GM11168 (cell line): ENCODE results near the gene CLCA1.
"Not testable (repeated sequence)": the region's sequence is repeated elsewhere in the genome, so short reads cannot be mapped to it uniquely, and the experiment has no call there.

Experiments
- in situ Hi-C: fragments of 300-500 bp; cut with MboI; formaldehyde crosslinking; loops from one replicate; pipeline ENCODE4 v1.12.0; 2022; ENCODE audit warnings: low sequenced_read_pairs; ENCODE audit not compliant: unreplicated experiment

CLCA1 gene

GRCh38 chr1:86461482-86461881, 7.2 kb upstream of the CLCA1 start:
- in situ Hi-C loops: no loop called here

- in situ Hi-C loops: no loop called here
These were observed 3.9 kb upstream of the CLCA1 start for GRCh38 chr1:86464819-86465218.

DNA sequence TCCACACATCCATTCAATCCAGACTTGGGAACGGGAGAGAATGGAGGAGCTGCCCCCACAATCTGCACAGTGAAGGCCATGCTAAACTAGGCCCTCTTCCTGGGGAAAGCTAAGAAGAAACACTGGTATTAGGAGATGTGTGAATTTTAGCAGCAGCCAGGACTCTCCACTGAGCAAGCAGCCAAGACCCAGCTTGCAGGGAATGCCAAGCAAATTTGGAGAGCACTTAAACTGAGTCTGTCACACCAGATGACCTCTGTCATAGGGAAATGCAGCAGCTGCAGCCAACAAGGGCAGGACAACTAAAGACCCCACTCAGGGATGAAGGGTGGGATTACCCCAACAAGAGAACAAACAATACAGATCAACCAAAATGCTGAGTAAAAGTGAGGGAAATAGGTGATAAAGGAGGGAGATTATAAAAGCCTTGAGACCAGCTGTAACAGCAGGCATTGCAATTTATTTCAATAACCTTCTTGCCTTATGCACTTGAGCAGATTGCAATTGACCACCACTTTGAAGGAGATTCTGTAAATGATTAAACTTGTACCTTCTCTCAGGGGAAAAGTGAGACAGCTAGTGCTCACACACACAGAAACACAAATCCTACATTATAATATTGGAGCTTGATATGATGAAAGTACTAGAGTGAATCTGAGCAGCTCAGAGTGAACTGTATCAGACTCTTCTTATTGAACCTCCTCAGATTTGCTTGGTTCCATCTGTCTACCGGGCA, 2.5 kb upstream of the CLCA1 start:
- in situ Hi-C loops: no loop called here

DNA sequence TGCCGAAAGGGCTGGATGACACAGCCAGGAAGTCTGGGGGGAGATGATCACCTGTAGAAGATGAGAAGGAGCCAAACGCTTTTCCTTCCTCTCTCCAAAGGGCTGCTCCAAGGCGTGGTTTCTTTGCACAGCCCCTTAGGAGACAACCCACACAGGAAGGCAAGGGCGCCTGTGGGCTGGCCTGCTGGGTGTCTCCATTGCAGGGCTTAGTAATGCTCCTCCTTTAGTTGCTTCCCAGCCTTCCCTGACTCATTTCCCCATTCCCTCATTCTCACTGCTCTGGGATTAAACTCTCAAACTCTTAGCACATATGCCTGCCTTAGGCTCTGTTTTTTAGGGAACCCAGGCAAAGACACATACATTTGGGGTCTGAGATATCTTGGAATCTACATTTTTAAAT, 1.7 kb upstream of the CLCA1 start:
- in situ Hi-C loops: no loop called here

DNA sequence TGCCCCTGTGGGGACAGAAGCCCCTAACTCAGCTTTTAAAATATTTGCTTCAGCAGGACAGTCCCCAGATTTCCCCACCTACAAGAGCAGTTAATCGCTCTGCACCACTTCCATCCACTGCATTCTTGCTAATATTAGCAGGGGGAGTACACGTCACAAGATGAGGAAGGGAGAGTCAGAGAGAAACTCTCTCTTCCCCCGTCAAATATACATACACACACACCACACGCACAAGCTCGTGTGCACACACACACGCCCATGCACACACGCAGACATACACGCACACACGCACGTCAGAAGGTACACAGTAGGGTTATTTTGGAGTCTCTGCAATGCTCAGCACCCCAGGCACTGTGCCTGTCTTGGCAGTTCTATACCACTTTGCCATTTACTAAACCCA, 2.1 kb downstream of the CLCA1 start:
- in situ Hi-C loops: no loop called here

- in situ Hi-C loops: no loop called here
These were observed 2.6 kb downstream of the CLCA1 start for GRCh38 chr1:86471291-86471690.

GRCh38 chr1:86472152-86472551, 3.4 kb downstream of the CLCA1 start:
- in situ Hi-C loops: no loop called here

DNA sequence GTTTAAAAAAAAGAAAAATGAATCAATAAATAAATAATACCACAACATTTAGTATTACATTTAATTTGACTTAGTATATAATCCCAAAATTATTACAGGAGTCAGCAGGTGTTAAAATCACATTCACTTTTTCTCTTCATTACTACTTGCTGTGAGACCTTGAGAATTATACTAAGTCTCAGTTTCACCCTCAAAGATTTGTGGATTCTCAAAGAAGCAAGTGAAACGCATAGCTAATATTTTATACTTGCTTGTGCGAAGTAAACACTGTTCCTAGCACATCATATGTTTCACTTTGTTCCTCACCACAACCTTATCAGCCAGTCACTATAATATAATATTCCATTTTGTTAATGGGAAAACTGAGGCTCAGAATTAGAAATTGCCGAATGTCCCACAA, 4.0 kb downstream of the CLCA1 start:
- in situ Hi-C loops: no loop called here

DNA sequence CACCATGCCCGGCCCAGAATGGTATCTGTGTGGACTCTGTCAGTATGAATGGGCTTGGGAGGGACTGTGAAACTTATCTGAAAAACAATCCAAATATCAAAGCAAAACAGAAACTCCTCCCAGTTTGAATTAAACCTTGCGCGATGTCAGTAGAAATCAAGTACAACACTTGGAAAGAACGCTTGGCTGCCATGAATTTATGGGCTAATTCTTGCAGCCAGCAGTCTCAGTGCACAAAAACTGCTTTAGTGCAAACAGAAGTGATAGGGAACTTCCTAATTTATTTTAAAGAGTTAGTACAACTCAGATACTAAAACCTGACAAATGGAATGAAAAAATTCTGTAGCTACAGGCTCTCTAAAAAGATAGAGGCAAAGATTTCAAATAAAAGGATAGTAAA, 8.5 kb downstream of the CLCA1 start:
- in situ Hi-C loops: no loop called here

GRCh38 chr1:86477682-86478081, 9.0 kb downstream of the CLCA1 start:
- in situ Hi-C loops: no loop called here

DNA sequence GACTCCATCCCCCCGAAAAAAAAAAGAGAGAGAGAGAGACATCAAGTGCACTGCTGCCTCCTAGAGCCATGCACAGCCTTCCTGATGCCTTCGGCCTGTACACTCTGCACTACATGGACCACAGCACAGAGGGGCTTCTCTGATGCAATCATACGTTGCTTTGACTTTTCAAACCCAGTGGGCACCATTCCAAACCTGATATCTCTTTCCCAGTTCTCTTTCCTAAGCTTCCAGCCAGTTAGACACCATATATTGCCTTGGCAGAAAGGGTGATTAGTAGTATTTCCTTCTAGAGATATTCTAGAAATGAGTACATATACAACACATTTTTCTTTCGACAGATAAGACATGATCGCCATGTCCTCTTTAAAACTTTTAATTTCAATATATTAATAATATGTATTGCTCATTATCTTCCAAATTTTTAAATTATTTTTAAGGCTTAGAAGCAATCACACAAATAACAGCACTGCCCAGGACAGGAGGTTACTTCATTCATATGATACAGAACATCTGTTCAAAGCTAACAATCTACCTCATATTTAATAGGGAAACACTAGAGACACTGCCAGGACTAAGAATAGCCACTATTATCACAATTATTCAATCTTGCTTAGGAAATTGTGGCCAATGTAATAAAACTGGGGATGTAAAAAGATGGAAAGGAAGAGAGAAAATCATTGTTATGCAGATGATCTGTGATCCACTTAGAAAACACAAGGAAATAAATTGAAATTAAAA, 9.9 kb downstream of the CLCA1 start:
- in situ Hi-C loops: no loop called here

DNA sequence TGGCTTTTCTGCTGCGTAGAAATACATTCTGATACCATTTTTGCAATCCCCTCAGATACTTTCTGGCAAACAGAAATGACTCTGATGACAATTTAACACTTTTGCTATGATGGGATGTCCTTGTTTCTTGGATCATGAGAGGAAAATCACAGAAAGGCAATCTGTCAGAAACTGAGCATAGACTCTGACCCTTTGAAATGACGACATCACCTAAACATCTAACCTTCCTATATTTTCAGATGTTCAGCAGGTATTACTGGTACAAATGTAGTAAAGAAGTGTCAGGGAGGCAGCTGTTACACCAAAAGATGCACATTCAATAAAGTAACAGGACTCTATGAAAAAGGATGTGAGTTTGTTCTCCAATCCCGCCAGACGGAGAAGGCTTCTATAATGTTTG, 13.2 kb downstream of the CLCA1 start:
- in situ Hi-C loops: no loop called here

DNA sequence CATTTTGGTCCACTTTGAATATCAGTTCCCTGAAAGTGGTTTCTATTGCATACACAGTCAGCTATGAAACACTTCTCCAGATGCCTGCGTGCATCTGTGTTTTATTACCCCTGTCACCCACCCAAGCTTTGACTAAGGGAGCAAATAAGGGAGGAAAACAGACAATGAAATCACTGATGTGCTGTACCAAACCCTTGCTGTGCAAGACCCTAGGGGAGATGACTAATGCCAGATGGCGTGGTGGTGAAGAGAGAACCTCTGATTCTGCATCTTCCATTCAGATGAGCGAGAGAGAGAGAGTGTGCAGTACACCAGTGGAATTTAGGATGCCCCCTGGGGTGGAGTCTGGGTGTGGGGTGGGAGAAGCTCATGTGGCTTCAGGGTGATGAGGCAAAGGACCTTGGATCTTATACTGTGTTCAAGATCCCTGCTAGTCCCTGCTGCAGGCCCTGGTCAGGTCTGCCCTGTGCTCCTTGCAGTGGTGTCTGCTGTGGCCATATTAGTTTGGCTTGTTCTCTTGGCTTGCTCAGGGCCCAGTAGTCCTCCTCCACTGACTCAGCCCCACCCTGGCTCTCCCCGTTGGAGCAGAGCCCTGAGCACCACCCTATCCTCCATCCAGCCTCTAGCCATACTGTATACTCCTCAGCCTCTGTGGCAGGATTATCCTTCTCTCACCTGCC, 18.5 kb downstream of the CLCA1 start:
- in situ Hi-C loops: no loop called here

- in situ Hi-C loops: no loop called here
These were observed 19.0 kb downstream of the CLCA1 start for GRCh38 chr1:86487811-86488141.

GRCh38 chr1:86489242-86489878, 20.6 kb downstream of the CLCA1 start:
- in situ Hi-C loops: no loop called here

DNA sequence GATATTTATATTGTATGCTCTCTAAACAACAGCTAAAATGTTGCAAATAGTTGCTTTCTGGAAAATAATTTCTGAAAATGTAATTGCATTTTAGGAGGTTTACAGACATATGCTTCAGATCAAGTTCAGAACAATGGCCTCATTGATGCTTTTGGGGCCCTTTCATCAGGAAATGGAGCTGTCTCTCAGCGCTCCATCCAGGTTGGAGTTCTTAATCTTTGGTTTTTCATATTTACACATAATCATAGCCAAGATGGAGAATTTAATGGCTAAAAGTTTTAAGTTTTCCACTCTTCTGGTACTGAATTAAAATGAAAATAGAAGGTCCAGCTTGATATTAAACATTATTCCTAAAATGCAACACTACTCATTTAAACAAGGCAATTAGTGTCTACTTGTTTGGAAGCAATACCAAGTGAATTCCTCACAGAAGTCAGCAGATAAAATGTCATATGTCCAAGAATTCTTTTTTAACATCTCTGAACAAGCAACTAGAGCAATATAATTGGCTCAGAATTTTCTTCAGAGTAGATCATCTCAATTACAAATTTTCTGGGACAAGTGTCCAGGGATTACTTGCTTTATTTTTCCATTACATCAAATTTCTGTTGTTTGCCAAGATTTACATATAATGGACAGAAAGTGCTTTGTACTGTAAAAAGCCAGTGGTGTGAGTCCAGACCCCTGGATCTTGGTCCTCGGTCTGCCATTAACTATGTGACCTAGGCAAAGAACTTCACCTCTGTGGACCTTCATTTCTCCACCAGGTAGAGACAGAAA, 22.6 kb downstream of the CLCA1 start:
- in situ Hi-C loops: no loop called here

DNA sequence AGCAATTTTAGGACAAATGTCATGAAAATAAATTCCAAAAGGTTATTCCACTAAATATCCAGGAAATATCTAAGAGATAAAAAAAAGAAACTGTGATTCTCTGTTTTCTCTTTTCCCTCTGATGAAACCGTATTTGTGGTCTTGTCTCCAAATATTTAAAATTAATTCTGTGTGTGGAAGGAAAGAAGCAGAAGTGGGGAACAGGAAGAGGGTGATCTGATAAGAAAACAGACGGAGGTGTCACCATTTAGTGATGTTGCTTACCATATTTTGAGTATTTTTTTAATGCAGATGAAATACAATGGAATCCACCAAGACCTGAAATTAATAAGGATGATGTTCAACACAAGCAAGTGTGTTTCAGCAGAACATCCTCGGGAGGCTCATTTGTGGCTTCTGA, 29.6 kb downstream of the CLCA1 start:
- in situ Hi-C loops: no loop called here

DNA sequence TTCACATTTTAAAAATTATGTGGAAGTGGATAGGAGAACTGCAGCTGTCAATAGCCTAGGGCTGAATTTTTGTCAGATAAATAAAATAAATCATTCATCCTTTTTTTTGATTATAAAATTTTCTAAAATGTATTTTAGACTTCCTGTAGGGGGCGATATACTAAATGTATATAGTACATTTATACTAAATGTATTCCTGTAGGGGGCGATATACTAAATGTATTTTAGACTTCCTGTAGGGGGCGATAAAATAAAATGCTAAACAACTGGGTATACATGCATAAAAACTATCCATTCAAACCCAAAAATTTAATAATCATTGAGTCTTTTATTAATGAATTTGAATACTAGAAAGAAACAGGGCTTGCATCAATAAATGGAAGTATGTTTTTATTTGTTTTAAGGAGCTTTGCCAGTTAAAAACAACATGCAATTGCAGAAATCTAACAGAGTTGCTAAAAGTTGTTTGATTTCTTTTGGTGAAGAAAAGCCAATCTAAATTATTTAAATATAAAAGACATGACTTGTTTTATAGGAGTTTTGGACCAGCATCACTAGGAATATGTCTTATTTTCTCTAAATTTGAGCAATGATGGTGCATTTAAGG, 31.4 kb downstream of the CLCA1 start:
- in situ Hi-C loops: no loop called here

GRCh38 chr1:86500714-86501113, 32.0 kb downstream of the CLCA1 start:
- in situ Hi-C loops: no loop called here

DNA sequence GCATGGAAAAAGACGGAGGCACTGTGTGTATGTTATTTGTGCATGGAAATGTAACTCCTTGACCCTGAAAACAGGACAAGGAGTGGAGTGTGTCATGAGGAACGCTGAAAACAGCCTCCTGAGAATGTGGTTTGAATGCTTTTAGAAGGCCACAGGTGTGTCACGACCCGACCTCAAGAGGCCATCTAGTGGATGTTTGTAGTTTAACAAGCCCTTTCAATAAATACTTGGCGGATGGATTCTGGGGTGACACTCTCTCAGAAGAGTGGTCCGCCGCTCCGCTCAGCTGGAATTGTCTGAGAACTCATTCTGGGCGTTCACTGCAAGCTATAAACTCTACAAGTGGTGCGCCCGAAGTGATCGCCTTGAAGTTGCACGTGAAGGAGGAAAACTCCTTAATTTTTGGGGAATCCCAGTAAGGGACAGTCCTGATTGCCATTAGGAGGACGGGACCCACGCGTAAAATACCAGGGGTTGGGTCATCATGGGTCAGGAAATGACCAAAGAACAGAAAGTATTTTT, 33.5 kb downstream of the CLCA1 start:
- in situ Hi-C loops: not testable (repeated sequence)
